Astrocyte (in vitro differentiated cells and primary cell): Measurements from ENCODE around the gene SETDB2. TPM values are rescaled to one million over a fixed set of nuclear protein-coding genes. Genes with fewer than 3 reads are reported as not detected.
A peak's percentile ranks its signal among the peaks of the same experiment; 100 is the strongest.

ENCODE experiments used
- DNase-seq: peaks from one replicate; pipeline ENCODE4 v3.0.0-alpha.2; 2010; ENCODE audit warnings: low read depth
- FAIRE-seq: peaks from 2 replicates; lab custom pipeline; 2011; peaks lifted over from hg19 to GRCh38; lab: Jason Lieb, UNC
- H2AFZ ChIP-seq: 2 replicates; pipeline ENCODE4 v1.6.0; 2012; ENCODE audit warnings: low read depth, low read length, inconsistent platforms
- H3K27ac ChIP-seq: 2 replicates; pipeline ENCODE4 v1.5.1; 2011; ENCODE audit warnings: low read depth, low read length, inconsistent platforms
- H3K27me3 ChIP-seq: 2 replicates; pipeline ENCODE4 v1.6.0; 2011; ENCODE audit warnings: low read length, inconsistent platforms; ENCODE audit not compliant: insufficient read depth
- H3K36me3 ChIP-seq: 2 replicates; pipeline ENCODE4 v1.5.1; 2011; ENCODE audit warnings: low read length, inconsistent platforms; ENCODE audit not compliant: insufficient read depth
- H3K4me1 ChIP-seq: 2 replicates; pipeline ENCODE4 v1.5.1; 2011; ENCODE audit warnings: low read length, inconsistent platforms; ENCODE audit not compliant: insufficient read depth
- H3K4me2 ChIP-seq: 2 replicates; pipeline ENCODE4 v1.6.0; 2012; ENCODE audit warnings: low read length, inconsistent platforms
- H3K4me3 ChIP-seq: 2 replicates; pipeline ENCODE4 v1.5.1; 2011; ENCODE audit warnings: low read depth, mild to moderate bottlenecking, low read length, inconsistent platforms; ENCODE audit not compliant: insufficient read depth
- H3K79me2 ChIP-seq: 2 replicates; pipeline ENCODE4 v1.6.0; 2012; ENCODE audit warnings: mild to moderate bottlenecking, low read length, inconsistent platforms; ENCODE audit not compliant: insufficient read depth
- H3K9ac ChIP-seq: 2 replicates; pipeline ENCODE4 v1.6.0; 2012; ENCODE audit warnings: mild to moderate bottlenecking, low read length, inconsistent platforms
- H3K9me3 ChIP-seq: 2 replicates; pipeline ENCODE4 v1.5.1; 2012; ENCODE audit warnings: low read depth, mild to moderate bottlenecking, low read length, inconsistent platforms; ENCODE audit not compliant: insufficient read depth
- H4K20me1 ChIP-seq: 2 replicates; pipeline ENCODE4 v1.6.0; 2012; ENCODE audit warnings: low read length, inconsistent platforms; ENCODE audit not compliant: insufficient read depth
- H3K27ac Mint-ChIP-seq: one replicate; pipeline ENCODE4 v1.8.0; 2021; ENCODE audit warnings: mild to moderate bottlenecking, mixed read lengths; ENCODE audit not compliant: unreplicated experiment
- H3K27me3 Mint-ChIP-seq: one replicate; pipeline ENCODE4 v1.8.0; 2021; ENCODE audit warnings: low read depth, mixed read lengths; ENCODE audit not compliant: unreplicated experiment
- H3K36me3 Mint-ChIP-seq: one replicate; pipeline ENCODE4 v1.8.0; 2021; ENCODE audit warnings: low read depth, mixed read lengths; ENCODE audit not compliant: unreplicated experiment
- H3K4me1 Mint-ChIP-seq: one replicate; pipeline ENCODE4 v1.8.0; 2021; ENCODE audit warnings: low read depth, mixed read lengths; ENCODE audit not compliant: unreplicated experiment
- H3K4me3 Mint-ChIP-seq: one replicate; pipeline ENCODE4 v1.8.0; 2021; ENCODE audit warnings: mild to moderate bottlenecking, moderate library complexity, mixed read lengths; ENCODE audit not compliant: unreplicated experiment
- H3K9me3 Mint-ChIP-seq: one replicate; pipeline ENCODE4 v1.8.0; 2021; ENCODE audit warnings: mild to moderate bottlenecking, mixed read lengths; ENCODE audit not compliant: unreplicated experiment
- CTCF ChIP-seq: IDR thresholded peaks from 2 replicates; pipeline ENCODE4 v1.5.1; 2011; ENCODE audit warnings: low read depth, mild to moderate bottlenecking, inconsistent platforms, low read length, moderate library complexity; ENCODE audit not compliant: insufficient read depth
- EZH2 ChIP-seq: IDR thresholded peaks from 2 replicates; pipeline ENCODE4 v1.6.1; 2012; ENCODE audit warnings: mild to moderate bottlenecking, low read length, inconsistent platforms; ENCODE audit not compliant: insufficient read depth
- total RNA-seq: library from RNA; stranded (reverse); gene quantifications from 2 replicates; pipeline ENCODE4 v1.2.1, GENCODE V29; 2021

SETDB2 gene
- total RNA-seq, 1 donor from 2014 or later, result 5.8 TPM

- Mint-ChIP-seq H3K4me3 (no peak overlapping the region), H3K4me1 (peaks cover 2% of the 10 kb centered on the region), H3K36me3 (peaks cover 5% of the 10 kb centered on the region), H3K27ac (no peak overlapping the region), H3K27me3 (no peaks in the 10 kb centered on the region), H3K9me3 (no peaks in the 10 kb centered on the region)
- TF ChIP-seq CTCF, result no peak
- TF ChIP-seq EZH2, result no peak
- Histone ChIP-seq H3K27ac (no peak overlapping the region), H3K9ac (no peak overlapping the region), H3K4me2 (no peak overlapping the region), H3K79me2 (no peaks in the 10 kb centered on the region), H3K4me3 (no peak overlapping the region), H4K20me1 (no peaks in the 10 kb centered on the region), H3K27me3 (no peaks in the 10 kb centered on the region), H3K36me3 (no peaks in the 10 kb centered on the region), H3K9me3 (no peaks in the 10 kb centered on the region), H2AFZ (no peak overlapping the region), H3K4me1 (peaks cover 7% of the 10 kb centered on the region)
- DNase-seq (no peak), FAIRE-seq (no peak)
These were observed 54.1 kb downstream of the SETDB2 start for GRCh38 chr13:49498206-49498605.

GRCh38 chr13:49499889-49500660 lies 56.0 kb downstream of the SETDB2 start:
- Mint-ChIP-seq H3K27me3 (no peaks in the 10 kb centered on the region), H3K36me3 (peaks cover 5% of the 10 kb centered on the region), H3K4me1 (peaks cover 2% of the 10 kb centered on the region), H3K9me3 (no peaks in the 10 kb centered on the region), H3K4me3 (no peak overlapping the region), H3K27ac (no peak overlapping the region)
- Histone ChIP-seq H3K36me3 (no peaks in the 10 kb centered on the region), H3K4me1 (peaks cover 7% of the 10 kb centered on the region), H3K9ac (peak overlapping the region; percentile 51), H3K27ac (peak overlapping the region; percentile 49), H3K4me2 (peak overlapping the region; percentile 80), H3K27me3 (no peaks in the 10 kb centered on the region), H3K9me3 (no peaks in the 10 kb centered on the region), H3K79me2 (no peaks in the 10 kb centered on the region), H2AFZ (no peak overlapping the region), H3K4me3 (peak overlapping the region; percentile 17), H4K20me1 (no peaks in the 10 kb centered on the region)
- TF ChIP-seq EZH2 (no peak), CTCF (no peak)
- DNase-seq (peak; percentile 83), FAIRE-seq (peak; percentile 81)

GRCh38 chr13:49502954-49503353 lies 58.9 kb downstream of the SETDB2 start:
- Histone ChIP-seq H3K4me3 (no peak overlapping the region), H3K36me3 (no peaks in the 10 kb centered on the region), H3K4me1 (peaks cover 7% of the 10 kb centered on the region), H3K79me2 (no peaks in the 10 kb centered on the region), H3K9ac (no peak overlapping the region), H3K27me3 (no peaks in the 10 kb centered on the region), H3K9me3 (no peaks in the 10 kb centered on the region), H4K20me1 (no peaks in the 10 kb centered on the region), H3K27ac (no peak overlapping the region), H2AFZ (no peak overlapping the region), H3K4me2 (no peak overlapping the region)
- Mint-ChIP-seq H3K27me3 (no peaks in the 10 kb centered on the region), H3K27ac (no peak overlapping the region), H3K4me1 (peaks cover 2% of the 10 kb centered on the region), H3K9me3 (no peaks in the 10 kb centered on the region), H3K36me3 (peaks cover 5% of the 10 kb centered on the region), H3K4me3 (no peak overlapping the region)
- TF ChIP-seq EZH2 (no peak), CTCF (no peak)
- FAIRE-seq (no peak), DNase-seq (no peak)
